T-helper 1 cell treated with Interleukin-12 subunit alpha and Interleukin-12 subunit beta and Interleukin-4 antibody, amounts not matched to agents 30 ng/mL and 1 ng/mL, for 36 hours (primary cell): Measurements from ENCODE around the gene CTSD. TPM values are rescaled to one million over a fixed set of nuclear protein-coding genes. Genes with fewer than 3 reads are reported as not detected.

Source experiments
- intact Hi-C: fragments of 100-400 bp; cut with micrococcal nuclease; formaldehyde crosslinking; loops from one replicate; pipeline ENCODE4 v1.15.1; 2024
- total RNA-seq: library from RNA; stranded (reverse); gene quantifications from 2 replicates; pipeline ENCODE4 v1.2.3, GENCODE V29; 2022

CTSD gene
- total RNA-seq, 1 donor from 2014 or later = 218 TPM

DNA sequence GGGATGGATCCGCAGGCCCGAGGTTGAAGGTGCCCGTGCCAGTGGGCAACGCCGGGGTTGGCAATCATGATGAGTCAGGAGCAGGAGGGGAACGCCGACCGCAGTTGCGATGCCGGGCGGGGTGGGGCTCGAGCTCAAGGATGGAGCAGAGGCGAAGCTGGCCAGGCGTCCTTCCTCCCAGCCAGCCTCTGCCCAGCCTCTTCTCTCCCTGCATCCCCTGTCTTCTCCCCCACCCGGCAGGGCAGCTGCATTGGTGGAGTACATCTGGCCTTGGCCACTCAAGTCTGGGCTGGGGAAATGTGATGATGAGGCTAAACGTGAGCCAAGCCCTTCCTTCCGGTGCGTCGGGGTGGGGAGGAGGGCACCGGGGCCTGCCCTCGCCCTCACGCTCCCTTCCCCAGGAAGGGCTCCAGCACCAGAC, 17.2 kb downstream of the CTSD start:
- intact Hi-C loops = no loop called here

DNA sequence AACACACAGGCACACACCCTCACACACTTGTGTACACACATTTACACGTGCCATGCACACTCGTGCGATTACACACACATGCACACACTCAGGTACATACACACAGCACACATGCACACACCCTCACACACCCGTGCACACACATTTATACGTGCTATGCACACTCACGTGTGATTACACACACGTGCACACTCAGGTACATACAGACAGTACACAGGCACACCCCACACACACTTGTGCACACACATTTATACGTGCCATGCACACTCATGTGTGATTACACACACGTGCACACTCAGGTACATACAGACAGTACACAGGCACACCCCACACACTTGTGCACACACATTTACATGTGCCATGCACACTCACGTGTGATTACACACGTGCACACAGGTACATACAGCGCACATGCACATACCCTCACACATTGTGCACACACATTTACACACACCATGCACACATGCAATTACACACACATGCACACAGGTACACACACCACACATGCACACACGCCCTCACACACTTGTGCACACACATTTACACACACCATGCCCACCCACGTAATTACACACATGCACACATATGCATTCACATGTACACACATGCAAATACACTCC, 17.9 kb downstream of the CTSD start:
- intact Hi-C loops = no loop called here

DNA sequence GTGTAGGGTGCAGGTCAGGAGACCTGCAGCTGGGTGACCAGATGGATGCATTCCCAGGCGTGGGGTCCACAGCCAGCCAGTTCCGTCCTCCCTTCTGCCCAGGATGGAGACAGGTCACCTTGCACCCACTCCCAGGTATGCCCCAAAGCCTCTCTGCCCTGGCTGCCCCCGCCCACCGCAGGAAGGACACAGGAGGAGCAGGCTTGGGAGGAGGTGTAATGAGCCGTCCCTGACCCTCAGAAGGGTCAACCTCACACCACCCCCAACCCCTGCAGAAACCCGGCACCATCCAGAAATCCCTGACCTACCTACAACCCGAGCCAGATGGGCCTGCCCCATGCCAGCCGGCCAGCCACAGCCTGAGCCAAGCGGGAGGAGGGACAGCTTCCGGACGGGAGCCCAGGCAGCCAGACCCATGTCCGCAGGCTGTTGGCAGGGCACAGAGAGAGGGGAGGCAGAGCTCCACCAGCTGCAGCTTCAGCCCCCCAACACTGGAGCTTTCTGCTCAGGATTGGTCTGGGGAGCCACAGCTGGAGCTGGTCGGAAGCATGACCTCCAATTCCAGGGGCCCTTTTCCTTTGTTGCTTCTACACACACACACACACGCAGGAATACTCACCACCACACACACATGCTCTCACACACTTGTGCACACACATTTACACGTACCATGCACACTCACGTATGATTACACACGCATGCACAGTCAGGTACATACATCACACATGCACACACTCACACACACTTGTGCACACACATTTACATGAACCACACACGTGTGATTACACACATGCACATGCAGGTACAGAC, 18.6 kb downstream of the CTSD start:
- intact Hi-C loops = no loop called here

DNA sequence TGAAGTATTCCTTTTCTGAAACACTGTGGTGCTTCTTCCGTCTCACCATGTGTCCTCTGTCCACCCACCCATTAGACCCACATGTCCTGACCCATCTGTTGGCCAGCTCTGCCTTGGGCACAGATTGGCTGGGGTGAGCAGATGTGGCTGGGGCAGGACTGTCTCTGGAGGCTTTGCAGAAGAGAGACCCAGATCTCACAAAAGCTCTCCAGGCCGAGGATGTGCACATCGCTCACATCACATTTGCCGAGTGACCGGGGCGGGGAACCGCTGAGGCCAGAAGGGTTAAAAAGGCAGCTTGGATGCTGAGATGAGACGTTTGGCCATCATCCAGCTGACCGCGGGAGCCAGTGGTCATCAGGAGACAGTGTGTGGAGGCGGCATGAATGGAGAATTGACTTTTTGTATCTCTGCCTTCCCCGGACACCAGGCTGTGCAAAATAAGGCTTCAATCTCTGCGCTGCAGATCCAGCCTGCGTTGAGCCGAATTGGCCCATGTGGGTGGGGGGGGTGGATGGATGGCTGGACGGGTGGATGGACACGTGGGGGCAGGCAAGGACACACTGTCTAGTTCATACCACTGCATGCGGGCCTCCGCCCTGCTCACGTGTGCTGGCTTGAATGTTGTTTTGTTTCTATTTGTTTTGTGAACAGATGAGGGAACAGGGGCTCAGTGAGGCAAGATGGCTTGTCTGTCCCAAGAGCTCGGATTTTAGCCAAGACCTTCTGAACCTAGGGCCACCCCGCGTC, 19.4 kb downstream of the CTSD start:
- intact Hi-C loops = no loop called here

DNA sequence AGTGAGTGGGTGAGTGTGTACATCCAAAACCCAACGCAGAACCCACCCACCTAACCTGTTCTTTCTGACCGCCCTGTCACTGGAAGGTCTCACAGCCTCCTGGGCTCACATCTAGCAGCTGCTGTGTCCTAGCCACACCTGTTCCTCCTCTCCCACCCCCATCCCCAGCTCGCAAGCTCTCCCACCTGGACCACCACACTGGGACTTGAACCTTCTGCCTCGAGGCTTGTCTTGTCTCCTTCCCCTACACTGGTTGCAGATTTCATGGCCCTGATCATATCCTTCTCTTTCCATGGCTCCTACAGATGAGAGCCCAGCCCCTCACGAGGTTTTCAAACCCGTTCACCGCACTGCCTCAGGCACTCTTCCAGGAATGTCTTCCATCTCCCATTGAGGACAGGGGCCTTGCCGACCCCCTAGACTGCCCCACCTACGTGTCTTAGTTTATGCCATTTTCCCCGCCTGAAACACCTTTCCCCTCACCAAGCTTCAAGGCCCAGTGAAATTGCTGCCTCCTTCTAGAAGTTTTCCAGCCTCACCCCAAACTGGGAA, 20.1 kb downstream of the CTSD start:
- intact Hi-C loops = no loop called here

DNA sequence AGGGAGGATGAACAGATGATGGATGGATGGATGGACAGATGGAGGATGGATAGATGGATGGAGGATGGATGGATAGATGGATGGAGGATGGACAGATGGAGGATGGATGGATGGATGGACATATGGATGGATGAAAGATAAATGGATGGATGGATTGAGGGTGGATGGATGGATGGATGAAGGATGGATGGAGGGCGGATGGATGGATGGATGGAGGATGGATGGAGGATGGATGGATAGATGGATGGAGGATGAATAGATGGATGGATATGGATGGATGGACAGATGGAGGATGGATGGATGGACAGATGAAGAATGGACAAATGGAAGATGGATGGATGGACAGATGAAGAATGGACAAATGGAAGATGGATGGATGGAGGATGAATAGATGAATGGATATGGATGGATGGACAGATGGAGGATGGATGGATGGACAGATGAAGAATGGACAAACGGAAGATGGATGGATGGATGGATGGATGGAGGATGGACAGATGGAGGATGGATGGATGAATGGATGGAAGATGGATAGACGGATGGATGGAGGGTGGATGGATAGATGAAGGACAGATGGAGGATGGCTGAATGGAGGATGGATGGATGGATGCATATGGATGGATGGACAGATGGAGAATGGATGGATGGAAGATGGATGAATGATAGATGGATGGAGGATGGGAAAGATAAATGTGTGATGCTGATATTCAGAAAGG, 20.7 kb downstream of the CTSD start:
- intact Hi-C loops = no loop called here

DNA sequence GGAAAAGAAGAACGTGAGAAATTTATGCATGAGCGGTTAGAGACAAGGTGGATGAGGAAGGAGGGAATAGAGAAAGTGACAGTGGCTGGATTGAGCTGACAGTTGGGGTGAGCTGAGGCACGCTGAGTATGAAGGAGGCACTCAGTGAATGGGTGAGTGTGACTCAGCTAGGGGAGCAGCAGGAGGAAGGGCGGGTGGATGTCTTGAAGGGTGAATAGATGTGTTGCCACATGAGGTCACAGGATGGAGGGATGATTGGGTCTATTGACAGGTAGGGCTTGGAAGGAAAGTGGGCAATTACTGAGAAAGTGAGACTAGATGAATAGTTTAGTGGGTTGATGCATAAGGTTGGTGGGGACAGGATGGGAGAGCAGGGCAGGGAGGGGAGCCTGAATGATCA, 21.4 kb downstream of the CTSD start:
- intact Hi-C loops = no loop called here

DNA sequence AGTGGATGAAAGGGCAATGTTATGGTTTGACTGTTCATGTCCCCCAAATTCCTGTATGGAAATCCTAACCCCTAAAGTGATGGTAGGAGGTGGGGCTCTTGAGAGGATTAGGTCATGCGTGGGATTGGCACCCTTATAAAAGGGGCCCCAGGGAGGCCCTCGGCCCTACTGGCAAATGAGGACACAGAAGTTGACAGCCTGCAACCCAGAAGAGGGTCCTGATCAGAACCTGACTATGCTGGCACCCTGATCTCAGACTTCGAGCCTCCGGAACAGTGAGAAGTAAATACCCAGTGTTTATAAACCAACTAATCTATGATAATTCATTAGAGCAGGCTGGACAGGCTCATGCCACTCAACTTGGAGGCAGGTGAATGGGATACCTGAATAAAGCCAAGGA, 22.0 kb downstream of the CTSD start:
- intact Hi-C loops = no loop called here

DNA sequence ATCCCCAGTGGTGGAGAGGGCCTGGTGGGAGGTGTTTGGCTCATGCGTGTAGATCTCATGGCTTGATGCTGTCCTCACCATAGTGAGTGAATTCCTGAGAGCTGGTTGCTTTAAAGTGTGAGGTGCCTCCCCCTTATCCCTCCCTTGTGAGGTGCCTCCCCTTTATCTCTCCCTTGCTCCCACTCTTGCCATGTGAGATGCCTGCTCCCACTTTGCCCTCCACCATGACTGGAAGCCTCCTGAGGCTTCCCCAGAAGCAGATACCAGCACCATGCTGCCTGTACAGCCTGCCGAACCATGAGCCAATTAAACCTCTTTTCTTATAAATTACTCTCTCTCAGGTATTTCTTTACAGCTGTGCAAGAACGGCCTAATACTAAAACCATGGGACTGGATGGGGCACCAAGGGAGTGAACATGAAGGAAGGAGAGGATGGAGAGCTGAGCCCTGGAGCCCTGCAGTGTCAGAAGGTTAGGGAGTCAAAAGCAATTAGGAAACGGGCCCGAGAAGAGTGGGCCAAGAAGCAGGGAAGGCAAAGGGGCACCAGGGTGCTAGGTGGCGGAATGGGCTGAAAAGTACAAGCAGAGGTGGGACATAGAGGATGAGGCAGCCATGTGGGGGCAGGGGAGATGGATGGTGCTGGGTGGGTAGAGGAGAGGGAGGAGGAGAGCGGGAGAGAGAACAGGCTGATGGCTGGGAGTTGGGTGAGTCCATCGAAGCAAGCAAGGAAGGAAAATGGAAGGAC, 22.8 kb downstream of the CTSD start:
- intact Hi-C loops = no loop called here

DNA sequence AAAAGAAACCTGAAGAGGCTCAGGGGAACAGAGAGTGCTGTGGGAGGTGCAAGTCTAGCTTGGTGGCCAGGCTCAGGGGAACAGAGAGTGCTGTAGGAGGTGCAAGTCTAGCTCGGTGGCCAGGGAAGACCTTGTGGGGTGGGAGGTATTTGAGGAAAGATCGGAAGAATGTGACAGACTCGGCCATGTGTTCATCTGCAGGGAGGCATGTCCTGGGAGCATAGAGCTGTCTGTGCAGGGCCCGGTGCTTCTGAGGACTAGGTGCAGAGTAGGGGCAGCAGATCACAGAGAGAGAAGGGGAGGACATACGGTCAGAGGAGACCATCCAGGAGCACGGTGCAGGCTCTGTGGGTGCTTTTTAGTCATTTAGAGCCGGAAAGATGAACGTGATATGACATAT, 24.2 kb downstream of the CTSD start:
- intact Hi-C loops = no loop called here

DNA sequence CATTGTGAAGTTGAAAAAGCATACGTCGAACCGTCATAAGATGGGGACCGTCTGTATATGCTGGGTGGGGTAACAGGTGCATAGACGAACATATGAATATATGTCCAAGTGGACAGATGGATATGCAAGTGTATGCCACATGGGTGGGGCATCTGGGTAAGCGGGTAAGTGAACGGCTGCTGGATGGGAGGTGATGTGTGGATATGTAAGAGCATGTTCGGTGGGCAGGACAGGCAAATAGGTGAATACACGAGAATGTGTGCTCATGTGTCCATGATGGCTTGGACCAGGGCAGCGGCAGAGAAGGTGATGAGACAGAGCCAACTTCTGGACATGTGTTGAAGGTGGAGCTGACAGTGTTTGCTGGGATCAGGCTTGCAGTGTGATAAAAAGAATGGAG, 25.3 kb downstream of the CTSD start:
- intact Hi-C loops = no loop called here

DNA sequence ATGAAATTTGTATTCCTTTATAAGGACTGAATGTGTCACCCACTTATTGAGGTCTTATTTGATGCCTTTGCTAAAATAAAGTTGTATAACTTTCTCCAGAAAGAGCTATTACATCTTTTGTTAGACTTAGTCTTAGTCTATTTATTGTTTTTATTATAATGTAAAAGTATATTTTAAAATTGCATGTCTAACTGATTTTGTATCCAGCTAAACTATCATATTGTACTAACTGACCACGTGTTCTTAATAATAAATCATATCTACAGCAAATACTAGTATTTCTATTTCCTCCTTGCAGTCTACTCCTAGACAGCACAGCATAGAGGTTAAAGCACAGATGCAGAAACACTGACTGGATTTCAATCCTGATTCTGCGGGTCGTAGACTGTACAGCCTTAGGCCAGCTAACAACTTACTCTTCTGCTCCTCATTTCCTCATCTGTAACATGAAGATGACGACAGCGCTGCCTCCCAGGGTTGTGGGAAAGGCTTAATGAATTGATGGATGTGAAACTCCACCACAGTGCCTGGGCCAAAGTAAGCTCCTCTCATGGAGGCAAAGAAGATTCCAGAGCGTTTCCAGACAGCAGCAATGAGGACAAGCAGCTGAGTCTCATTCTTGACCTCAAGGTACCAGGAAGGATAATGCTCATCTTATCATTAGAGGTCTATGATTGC, 26.5 kb downstream of the CTSD start:
- intact Hi-C loops = no loop called here

DNA sequence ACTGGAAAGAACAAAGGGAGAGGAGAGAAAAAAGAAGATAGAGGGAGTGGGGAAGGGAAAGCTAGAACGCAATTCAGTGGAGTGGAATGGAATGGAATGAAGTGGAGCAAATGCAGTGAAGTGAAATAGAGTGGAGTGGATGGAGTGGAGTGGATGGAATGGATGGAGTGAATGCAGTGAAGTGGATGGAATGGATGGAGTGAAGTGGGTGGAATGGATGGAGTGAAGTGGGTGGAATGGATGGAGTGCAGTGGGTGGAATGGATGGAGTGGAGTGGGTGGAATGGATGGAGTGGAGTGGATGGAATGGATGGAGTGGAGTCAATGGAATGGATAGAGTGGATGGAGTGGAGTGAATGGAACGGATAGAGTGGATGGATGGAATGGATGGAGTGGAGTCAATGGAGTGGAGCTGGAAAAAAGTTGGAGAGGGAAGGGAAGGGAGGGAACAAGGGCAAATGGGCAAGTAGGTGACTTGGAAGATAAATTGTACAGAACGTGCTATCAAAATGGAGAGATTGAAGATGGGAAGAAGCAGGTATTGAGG, 27.2 kb downstream of the CTSD start:
- intact Hi-C loops = no loop called here

DNA sequence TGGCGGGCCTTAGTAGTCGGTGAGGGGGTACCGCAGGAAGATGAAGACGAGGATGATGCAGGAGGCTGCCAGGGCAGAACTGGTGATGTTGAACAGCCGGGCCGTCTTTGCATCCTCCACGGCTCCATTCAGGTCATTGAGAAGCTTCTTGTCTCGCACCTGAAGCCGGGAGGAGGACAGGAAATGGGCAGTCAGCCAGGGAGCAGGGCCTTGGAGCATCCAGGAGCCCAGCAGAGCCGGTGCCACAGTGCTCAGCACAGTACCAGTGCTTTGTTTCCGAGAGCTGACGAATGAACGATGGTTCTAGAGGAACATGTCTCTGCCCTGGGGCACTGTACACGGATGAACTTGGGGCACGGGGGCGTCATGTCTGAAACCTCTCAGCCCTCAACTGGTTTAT, 28.5 kb downstream of the CTSD start:
- intact Hi-C loops = no loop called here

DNA sequence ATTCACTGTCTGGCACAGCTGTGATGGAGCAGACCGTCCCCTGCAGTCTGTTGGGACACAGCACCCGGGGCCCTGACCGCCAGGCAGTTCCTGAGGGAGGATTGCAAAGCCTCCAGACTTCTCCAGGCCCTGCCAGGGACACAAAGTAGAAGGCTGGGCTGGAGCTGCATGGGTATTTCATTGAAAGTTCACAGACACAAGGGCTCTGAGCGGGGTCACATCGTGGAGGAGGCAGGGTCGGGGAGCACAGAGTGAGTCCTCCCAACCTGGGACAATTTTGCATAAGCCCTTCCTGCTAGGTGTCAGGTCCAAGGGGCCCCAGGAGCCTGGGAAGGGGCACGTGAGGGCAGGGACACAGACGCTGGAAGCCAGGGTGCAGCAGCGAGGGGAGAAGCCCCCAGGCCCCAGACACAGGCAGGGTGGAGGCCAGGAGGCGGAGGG, 29.1 kb downstream of the CTSD start:
- intact Hi-C loops = no loop called here

DNA sequence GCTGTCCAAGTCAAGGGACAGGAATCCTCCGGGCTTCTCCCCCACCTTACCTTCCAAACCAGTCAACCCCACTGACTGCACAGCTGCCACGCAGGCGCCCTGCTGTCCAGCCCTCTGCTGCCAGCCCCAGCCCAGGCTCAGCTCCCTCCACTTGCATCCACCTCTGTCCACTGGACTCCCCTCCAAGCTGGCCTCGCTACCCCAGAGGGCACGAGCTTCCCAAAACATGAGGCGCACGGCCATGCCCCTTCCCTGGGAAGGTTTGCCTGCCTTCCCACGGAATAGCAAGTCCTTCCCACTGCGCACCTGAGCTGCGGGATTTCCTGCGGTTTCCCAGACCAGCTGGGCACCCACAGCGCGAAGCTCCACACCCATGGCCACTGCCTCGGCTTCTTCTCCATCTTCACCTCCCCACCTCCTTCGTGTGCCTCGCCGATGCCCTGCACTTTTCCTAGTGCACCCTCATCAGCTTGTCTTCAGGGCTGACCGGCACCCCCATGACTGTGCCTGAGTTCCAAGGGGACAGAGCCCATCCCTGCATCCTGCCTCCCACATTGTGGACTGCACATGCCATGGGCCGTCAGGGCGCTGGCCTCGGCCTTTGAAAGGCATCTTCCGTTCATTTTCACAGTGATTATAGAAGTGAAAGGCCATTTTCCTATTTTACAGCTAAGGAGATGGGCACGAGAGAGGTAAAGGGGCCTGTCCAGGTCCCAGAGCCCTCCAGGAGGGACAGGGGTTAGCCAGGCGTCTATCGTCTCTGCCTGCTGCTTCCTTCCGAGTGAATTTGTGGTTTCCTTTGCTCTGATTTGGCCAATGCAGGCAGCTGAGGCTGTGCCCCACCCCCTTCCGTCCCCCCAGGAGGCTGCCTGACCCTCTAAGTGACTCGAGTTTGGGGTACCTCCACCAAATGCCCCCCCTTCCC, 29.7 kb downstream of the CTSD start:
- intact Hi-C loops = no loop called here

DNA sequence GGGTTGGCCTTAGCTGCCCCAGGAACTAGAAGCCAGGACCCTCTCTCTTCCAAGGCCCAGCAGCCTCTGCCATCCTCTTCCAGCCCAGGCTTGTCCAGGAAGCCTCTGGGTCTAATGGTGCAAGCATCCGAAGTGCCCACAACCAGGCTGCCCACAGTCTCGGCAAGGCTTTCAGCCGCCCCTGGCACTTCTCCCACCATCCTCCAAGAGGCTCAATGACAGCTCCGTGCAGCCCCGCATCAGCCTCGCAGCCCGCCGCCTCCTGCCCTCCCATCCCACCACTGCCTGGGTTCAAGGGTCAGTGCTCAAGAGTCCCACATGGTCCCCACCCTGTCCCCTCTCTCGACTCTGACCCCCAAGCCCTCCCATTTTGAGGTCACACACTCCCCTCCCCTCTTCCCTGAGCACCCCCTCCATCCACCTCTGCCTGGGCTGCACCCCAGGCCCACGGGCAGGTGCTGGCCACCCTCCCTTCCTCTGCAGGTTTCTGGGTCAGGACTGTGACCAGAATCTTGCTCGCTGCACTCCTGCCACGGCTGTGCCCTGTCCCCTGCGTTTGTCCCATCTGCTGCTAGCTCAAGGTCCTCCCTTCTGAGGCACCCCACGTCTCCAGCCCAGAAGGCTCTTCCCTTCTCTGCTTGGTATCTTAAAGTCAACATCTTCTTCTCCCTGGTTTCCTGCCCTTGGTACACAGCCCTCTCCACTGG, 30.6 kb downstream of the CTSD start:
- intact Hi-C loops = no loop called here

DNA sequence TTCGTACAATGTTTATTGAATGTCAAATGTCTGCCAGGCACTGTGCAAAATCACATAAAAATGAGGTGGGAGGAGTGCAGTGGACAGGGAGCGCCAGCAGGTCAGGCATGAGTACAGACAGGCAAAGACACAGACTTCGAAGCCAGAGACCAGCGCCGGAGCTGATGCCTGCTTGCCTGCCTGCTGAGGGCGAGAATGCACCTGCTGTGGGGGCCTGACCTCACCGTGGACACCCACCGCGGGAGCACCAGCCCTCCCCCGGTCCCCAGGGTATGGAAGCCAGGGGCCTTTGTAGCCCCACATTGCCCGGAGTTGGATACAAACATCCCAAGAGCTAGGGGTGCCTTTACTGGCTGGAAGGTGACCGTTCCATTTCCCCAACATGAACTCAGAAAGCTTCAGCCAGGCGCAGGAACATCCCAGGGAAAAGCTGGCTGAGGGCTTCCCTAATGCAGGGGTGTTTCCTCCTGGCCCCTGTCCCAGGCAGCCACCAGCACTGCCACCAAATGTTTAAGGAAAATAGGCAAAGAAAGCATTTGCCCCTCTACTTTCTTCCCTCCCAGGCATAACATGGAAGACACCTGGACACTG, 31.2 kb downstream of the CTSD start:
- intact Hi-C loops = no loop called here
